Keratinocyte (primary cell): ENCODE measurements around the gene ZBTB5. TPM values are rescaled to one million over a fixed set of nuclear protein-coding genes. Genes with fewer than 3 reads are reported as not detected.

Experiments
- DNase-seq: peaks from one replicate; pipeline ENCODE4 v3.0.0-alpha.2; 2011; ENCODE audit warnings: low read depth, missing footprints, low spot score
- FAIRE-seq: peaks from 2 replicates; lab custom pipeline; 2011; peaks lifted over from hg19 to GRCh38; lab: Jason Lieb, UNC
- H2AFZ ChIP-seq: 2 replicates; pipeline ENCODE4 v1.6.0; 2012; ENCODE audit warnings: low read length, control low read depth, inconsistent platforms; ENCODE audit not compliant: control insufficient read depth
- H3K27ac ChIP-seq: 2 replicates; pipeline ENCODE4 v1.5.1; 2011; ENCODE audit warnings: low read length; ENCODE audit not compliant: control insufficient read depth, insufficient read depth
- H3K27me3 ChIP-seq: 3 replicates; pipeline ENCODE4 v1.6.0; 2011; ENCODE audit warnings: low read length; ENCODE audit not compliant: control insufficient read depth, insufficient read depth; ENCODE audit errors: extremely low read depth
- H3K36me3 ChIP-seq, 2 experiments: 2 replicates in 1 of 2; 3 replicates in 1 of 2; pipeline ENCODE4 v1.5.1; 2011; ENCODE audit warnings: low read length in 2 of 2, mild to moderate bottlenecking in 1 of 2; ENCODE audit not compliant: control insufficient read depth in 2 of 2, insufficient read depth in 2 of 2; ENCODE audit errors: extremely low read depth in 1 of 2
- H3K4me1 ChIP-seq: 3 replicates; pipeline ENCODE4 v1.5.1; 2011; ENCODE audit warnings: low read length; ENCODE audit not compliant: control insufficient read depth, insufficient read depth; ENCODE audit errors: extremely low read depth
- H3K4me2 ChIP-seq: 3 replicates; pipeline ENCODE4 v1.6.0; 2011; ENCODE audit warnings: low read depth, low read length; ENCODE audit not compliant: control insufficient read depth, insufficient read depth; ENCODE audit errors: extremely low read depth
- H3K4me3 ChIP-seq, 3 experiments: fragments of 200-600 bp in 1 of 3; sonication (generic) in 1 of 3; 2 replicates in 2 of 3; 3 replicates in 1 of 3; pipeline ENCODE4 v1.5.1; 2011 to 2016; ENCODE audit warnings: low read length in 3 of 3, mild to moderate bottlenecking in 3 of 3, control low read depth in 2 of 3, inconsistent platforms in 1 of 3, low read depth in 1 of 3, mixed read lengths in 1 of 3, mixed run types in 1 of 3, moderate library complexity in 1 of 3; ENCODE audit not compliant: control insufficient read depth in 2 of 3, insufficient read depth in 2 of 3; ENCODE audit errors: extremely low read depth in 1 of 3
- H3K79me2 ChIP-seq: 2 replicates; pipeline ENCODE4 v1.6.0; 2012; ENCODE audit warnings: low read length; ENCODE audit not compliant: control insufficient read depth, insufficient read depth
- H3K9ac ChIP-seq: 3 replicates; pipeline ENCODE4 v1.6.0; 2011; ENCODE audit warnings: low read length; ENCODE audit not compliant: control insufficient read depth, insufficient read depth; ENCODE audit errors: extremely low read depth
- H3K9me1 ChIP-seq: 3 replicates; pipeline ENCODE4 v1.6.0; 2011; ENCODE audit warnings: low read length; ENCODE audit not compliant: control insufficient read depth, insufficient read depth; ENCODE audit errors: extremely low read depth
- H3K9me3 ChIP-seq: 2 replicates; pipeline ENCODE4 v1.5.1; 2012; ENCODE audit warnings: low read depth, low read length; ENCODE audit not compliant: control insufficient read depth
- H4K20me1 ChIP-seq: 3 replicates; pipeline ENCODE4 v1.6.0; 2011; ENCODE audit warnings: low read length; ENCODE audit not compliant: control insufficient read depth, insufficient read depth; ENCODE audit errors: extremely low read depth
- CTCF ChIP-seq, 3 experiments: IDR thresholded peaks in 1 of 3; conservative IDR thresholded peaks in 1 of 3; optimal IDR thresholded peaks in 1 of 3; 2 replicates in 2 of 3; 3 replicates in 1 of 3; pipeline versions ENCODE3 to v1.5.1; 2011; ENCODE audit warnings: low read length in 3 of 3, mild to moderate bottlenecking in 3 of 3, moderate library complexity in 2 of 3, control low read depth in 1 of 3, inconsistent platforms in 1 of 3; ENCODE audit not compliant: insufficient read depth in 2 of 3; ENCODE audit errors: extremely low read depth in 1 of 3
- EZH2 ChIP-seq: IDR thresholded peaks from one replicate; pipeline ENCODE4 v1.6.1; 2012; ENCODE audit warnings: inconsistent platforms, mild to moderate bottlenecking, low read length, moderate library complexity
- dilution Hi-C: fragments of 300-500 bp; cut with MboI; formaldehyde crosslinking; loops from one replicate; pipeline ENCODE4 v1.7.0; 2020; ENCODE audit warnings: low sequenced_read_pairs; ENCODE audit not compliant: extremely low pct_ligation_motif_present
- polyA plus RNA-seq, 5 experiments: library from polyadenylated mRNA; depleted of rRNA in 3 of 5; stranded (reverse) in 3 of 5; stranded (forward) in 1 of 5; unstranded in 1 of 5; fragments of >200 nt; gene quantifications; 1 replicate in 1 of 5; 2 replicates in 3 of 5; 3 replicates in 1 of 5; pipeline versions ENCODE4 v1.2.1 to v1.2.3, GENCODE V29; 2011 to 2012; ENCODE audit warnings: missing spikeins in 2 of 5, low read depth in 1 of 5, low replicate concordance in 1 of 5

Gene ZBTB5
- polyA plus RNA-seq, 1 donor (not counting 4 experiments of a cell fraction or from before 2014, with no cell fraction given): 12.6 TPM

- H3K36me3 ChIP-seq: no peaks in the 10 kb centered on the region
- H2AFZ ChIP-seq: no peak overlapping the region
- TF ChIP-seq CTCF (optimal IDR thresholded peaks at IDR 0.05 in 1 of 3, IDR thresholded peaks at IDR 0.05 in 1 of 3, conservative IDR thresholded peaks at IDR 0.05 in 1 of 3; ENCODE audit: extremely low read depth in 1 of 3, insufficient read depth in 2 of 3, low read length in 3 of 3): no peak
- no peak for TF ChIP-seq EZH2
- H3K4me1 ChIP-seq: peaks cover 52% of the 10 kb centered on the region
- no peaks in the 10 kb centered on the region for H3K9me3 ChIP-seq
- dilution Hi-C loops: loop anchor here (25.0 kb wide), 1 partner anchor 105 kb away; no protein-coding TSS in a partner anchor
- no peak for DNase-seq
- no peaks in the 10 kb centered on the region for H3K9me1 ChIP-seq
- no peaks in the 10 kb centered on the region for H4K20me1 ChIP-seq
- H3K9ac ChIP-seq: no peak overlapping the region
- no peaks in the 10 kb centered on the region for H3K27me3 ChIP-seq
- FAIRE-seq: no peak
- no peak overlapping the region for H3K4me3 ChIP-seq
- H3K79me2 ChIP-seq: peaks cover 2% of the 10 kb centered on the region
- H3K4me2 ChIP-seq: no peak overlapping the region
- no peak overlapping the region for H3K27ac ChIP-seq
Measured at GRCh38 chr9:37417252-37417803, 47.9 kb downstream of the ZBTB5 start.

- Histone ChIP-seq H2AFZ (peak overlapping the region; percentile 30), H3K9ac (peak overlapping the region; percentile 12), H4K20me1 (no peaks in the 10 kb centered on the region), H3K79me2 (no peaks in the 10 kb centered on the region), H3K9me1 (no peaks in the 10 kb centered on the region), H3K9me3 (no peaks in the 10 kb centered on the region), H3K4me2 (peak overlapping the region; percentile 42), H3K4me1 (peaks cover 52% of the 10 kb centered on the region), H3K27me3 (no peaks in the 10 kb centered on the region), H3K27ac (no peak overlapping the region), H3K4me3 (no peak overlapping the region), H3K36me3 (no peaks in the 10 kb centered on the region)
- FAIRE-seq: peak; percentile 69
- DNase-seq: no peak
- TF ChIP-seq EZH2 (no peak), CTCF (optimal IDR thresholded peaks at IDR 0.05 in 1 of 3, IDR thresholded peaks at IDR 0.05 in 1 of 3, conservative IDR thresholded peaks at IDR 0.05 in 1 of 3; ENCODE audit: extremely low read depth in 1 of 3, insufficient read depth in 2 of 3, low read length in 3 of 3) (peak in 2 of 3 experiments; percentile 76 to 93)
- dilution Hi-C loops: loop anchor here (25.0 kb wide), 1 partner anchor 103 kb away; no protein-coding TSS in a partner anchor
Measured at GRCh38 chr9:37415011-37415719, 50.1 kb downstream of the ZBTB5 start.
